Thyroid gland (tissue), 4 donors: Measurements from ENCODE around the gene UBR4.

ENCODE experiments used
- CTCF ChIP-seq, 6 experiments: fragments of 200-600 bp in 3 of 6; fragments of 450-650 bp in 3 of 6; sonication (generic) in 3 of 6; IDR thresholded peaks; one replicate each; pipeline ENCODE4 v1.5.1; 2016 to 2019; ENCODE audit warnings: antibody characterized with exemption in 6 of 6, mild to moderate bottlenecking in 2 of 6, inconsistent platforms in 1 of 6, moderate library complexity in 1 of 6
- POLR2A ChIP-seq, 2 donors: fragments of 450-650 bp; IDR thresholded peaks; one replicate each; pipeline ENCODE4 v1.6.1; 2017; ENCODE audit warnings: antibody characterized with exemption in 2 of 2, mild to moderate bottlenecking in 2 of 2, moderate library complexity in 1 of 2

GRCh38 chr1:19163261-19163660, 46.8 kb downstream of the UBR4 start:
- no peak for TF ChIP-seq CTCF (IDR thresholded peaks at IDR 0.05)
- TF ChIP-seq POLR2A (IDR thresholded peaks at IDR 0.05): no peak
